NCI-H1694 (cell line): ENCODE data around the gene IL22RA2.

Experiments used
- DNase-seq: peaks from one replicate; lab custom pipeline; 2025; lab: John Stamatoyannopoulos, UW

IL22RA2 gene

GRCh38 chr6:137097057-137097456, 76.4 kb downstream of the IL22RA2 start:
- DNase-seq = no peak

DNA sequence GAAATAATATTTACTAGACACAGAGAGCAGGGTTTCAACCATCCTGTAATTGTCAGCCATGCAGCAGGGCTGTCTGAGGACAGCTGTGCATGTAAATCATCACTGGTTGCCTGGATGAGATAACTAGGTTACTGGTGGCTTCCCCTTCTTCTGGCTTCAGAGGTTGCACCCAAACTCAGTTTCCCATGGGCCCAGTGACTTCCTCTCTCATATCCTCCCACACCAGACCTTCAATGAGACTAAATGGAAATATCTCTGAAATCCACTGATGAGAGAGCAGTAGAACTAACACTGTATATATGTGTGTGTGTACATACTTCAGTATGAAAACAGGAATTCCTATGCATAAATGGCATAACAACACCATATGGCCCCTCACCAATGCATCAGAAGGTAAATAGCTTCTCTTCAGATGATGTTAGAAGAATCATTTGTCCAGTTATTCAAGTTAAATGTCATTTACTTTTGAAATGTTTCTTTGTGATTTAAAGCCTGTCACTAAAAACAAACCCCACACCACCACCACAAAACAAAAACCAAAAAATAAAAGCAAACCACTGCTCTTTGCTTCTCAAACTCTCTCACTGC, 77.7 kb downstream of the IL22RA2 start:
- peak; percentile 15 for DNase-seq

DNA sequence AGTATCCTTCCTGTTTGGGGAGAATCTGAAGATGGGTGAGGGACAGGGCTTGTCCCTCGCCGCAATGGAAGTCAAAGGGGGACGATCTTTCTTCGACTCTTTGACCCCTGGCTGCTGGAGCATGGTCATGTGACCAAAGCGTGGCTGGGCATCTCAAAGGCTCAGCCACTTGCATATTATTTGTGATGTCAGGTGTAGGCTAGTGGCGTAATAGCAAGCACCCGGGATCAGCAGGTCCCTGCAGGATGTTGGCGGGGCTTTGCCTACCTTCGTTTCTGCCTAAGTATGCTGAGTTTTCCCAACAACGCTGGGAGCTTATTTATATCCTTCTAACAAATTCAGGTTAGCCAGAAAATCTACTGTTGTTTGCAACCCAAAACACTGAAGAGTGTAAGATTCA, 78.4 kb downstream of the IL22RA2 start:
- no peak for DNase-seq

GRCh38 chr6:137094411-137095008, 78.9 kb downstream of the IL22RA2 start:
- DNase-seq = peak; percentile 72
